ENCODE measurements around the gene RSPH1.

The RSPH1 gene

GRCh38 chr21:42486531-42486930 lies 9.5 kb downstream of the RSPH1 start:
- H3K36me3 Mint-ChIP-seq (ENCODE audit: insufficient read depth): no peaks in the 10 kb centered on the region
- H3K27me3 Mint-ChIP-seq: peaks cover 52% of the 10 kb centered on the region
- H3K27ac Mint-ChIP-seq (ENCODE audit: low read depth): no peak overlapping the region
- H3K4me1 Mint-ChIP-seq: no peaks in the 10 kb centered on the region
- H3K9me3 Mint-ChIP-seq: no peaks in the 10 kb centered on the region
- H3K4me3 Mint-ChIP-seq: no peak overlapping the region
- DNase-seq (ENCODE audit: low spot score in 2 of 2): no peak
- ATAC-seq (replicated peaks; ENCODE audit: extremely low read depth, poor library complexity, severe bottlenecking): no peak

GRCh38 chr21:42486072-42486471 lies 10.0 kb downstream of the RSPH1 start:
- ATAC-seq (replicated peaks; ENCODE audit: extremely low read depth, poor library complexity, severe bottlenecking) (no peak), DNase-seq (ENCODE audit: low spot score in 2 of 2) (no peak)
- no peak overlapping the region for H3K4me3 Mint-ChIP-seq
- H3K27ac Mint-ChIP-seq (ENCODE audit: low read depth): no peak overlapping the region
- H3K36me3 Mint-ChIP-seq (ENCODE audit: insufficient read depth): no peaks in the 10 kb centered on the region
- no peaks in the 10 kb centered on the region for H3K4me1 Mint-ChIP-seq
- H3K9me3 Mint-ChIP-seq: no peaks in the 10 kb centered on the region
- H3K27me3 Mint-ChIP-seq: peaks cover 52% of the 10 kb centered on the region

GRCh38 chr21:42484966-42485365 lies 11.1 kb downstream of the RSPH1 start:
- DNase-seq (ENCODE audit: low spot score in 2 of 2): no peak
- Mint-ChIP-seq H3K27me3 (peaks cover 48% of the 10 kb centered on the region), H3K36me3 (ENCODE audit: insufficient read depth) (no peaks in the 10 kb centered on the region), H3K4me1 (no peaks in the 10 kb centered on the region), H3K27ac (ENCODE audit: low read depth) (no peak overlapping the region), H3K9me3 (no peaks in the 10 kb centered on the region), H3K4me3 (no peak overlapping the region)
- no peak for ATAC-seq (replicated peaks; ENCODE audit: extremely low read depth, poor library complexity, severe bottlenecking)

GRCh38 chr21:42481169-42481568 lies 14.9 kb downstream of the RSPH1 start:
- ATAC-seq (replicated peaks; ENCODE audit: extremely low read depth, poor library complexity, severe bottlenecking) (no peak), DNase-seq (ENCODE audit: low spot score in 2 of 2) (no peak)
- Mint-ChIP-seq H3K4me1 (no peaks in the 10 kb centered on the region), H3K27me3 (peaks cover 16% of the 10 kb centered on the region), H3K9me3 (no peaks in the 10 kb centered on the region), H3K36me3 (ENCODE audit: insufficient read depth) (no peaks in the 10 kb centered on the region), H3K4me3 (no peak overlapping the region), H3K27ac (ENCODE audit: low read depth) (no peak overlapping the region)

GRCh38 chr21:42480736-42481135 lies 15.3 kb downstream of the RSPH1 start:
- Mint-ChIP-seq H3K9me3 (no peaks in the 10 kb centered on the region), H3K4me3 (no peak overlapping the region), H3K27me3 (peaks cover 11% of the 10 kb centered on the region), H3K4me1 (no peaks in the 10 kb centered on the region), H3K36me3 (ENCODE audit: insufficient read depth) (no peaks in the 10 kb centered on the region), H3K27ac (ENCODE audit: low read depth) (no peak overlapping the region)
- DNase-seq (ENCODE audit: low spot score in 2 of 2) (no peak), ATAC-seq (replicated peaks; ENCODE audit: extremely low read depth, poor library complexity, severe bottlenecking) (no peak)

- peaks cover 9% of the 10 kb centered on the region for H3K27me3 Mint-ChIP-seq
- no peaks in the 10 kb centered on the region for H3K36me3 Mint-ChIP-seq (ENCODE audit: insufficient read depth)
- H3K4me1 Mint-ChIP-seq: no peaks in the 10 kb centered on the region
- no peak overlapping the region for H3K4me3 Mint-ChIP-seq
- H3K27ac Mint-ChIP-seq (ENCODE audit: low read depth): no peak overlapping the region
- DNase-seq (ENCODE audit: low spot score in 2 of 2) (no peak), ATAC-seq (replicated peaks; ENCODE audit: extremely low read depth, poor library complexity, severe bottlenecking) (no peak)
- no peaks in the 10 kb centered on the region for H3K9me3 Mint-ChIP-seq
These were observed 16.4 kb downstream of the RSPH1 start for GRCh38 chr21:42479582-42479981.

- no peaks in the 10 kb centered on the region for H3K9me3 Mint-ChIP-seq
- H3K27ac Mint-ChIP-seq (ENCODE audit: low read depth): peak overlapping the region; percentile 63
- ATAC-seq (replicated peaks; ENCODE audit: extremely low read depth, poor library complexity, severe bottlenecking) (no peak), DNase-seq (ENCODE audit: low spot score in 2 of 2) (no peak)
- H3K36me3 Mint-ChIP-seq (ENCODE audit: insufficient read depth): no peaks in the 10 kb centered on the region
- H3K27me3 Mint-ChIP-seq: peaks cover 18% of the 10 kb centered on the region
- no peak overlapping the region for H3K4me3 Mint-ChIP-seq
- H3K4me1 Mint-ChIP-seq: no peaks in the 10 kb centered on the region
These were observed 17.5 kb downstream of the RSPH1 start for GRCh38 chr21:42478504-42478903.

- no peak overlapping the region for H3K4me3 Mint-ChIP-seq
- ATAC-seq (replicated peaks; ENCODE audit: extremely low read depth, poor library complexity, severe bottlenecking) (no peak), DNase-seq (ENCODE audit: low spot score in 2 of 2) (no peak)
- peaks cover 18% of the 10 kb centered on the region for H3K27me3 Mint-ChIP-seq
- no peak overlapping the region for H3K27ac Mint-ChIP-seq (ENCODE audit: low read depth)
- no peaks in the 10 kb centered on the region for H3K9me3 Mint-ChIP-seq
- no peaks in the 10 kb centered on the region for H3K36me3 Mint-ChIP-seq (ENCODE audit: insufficient read depth)
- H3K4me1 Mint-ChIP-seq: no peaks in the 10 kb centered on the region
These were observed 19.4 kb downstream of the RSPH1 start for GRCh38 chr21:42476388-42477331.

- no peaks in the 10 kb centered on the region for H3K9me3 Mint-ChIP-seq
- ATAC-seq (replicated peaks; ENCODE audit: extremely low read depth, poor library complexity, severe bottlenecking) (no peak), DNase-seq (ENCODE audit: low spot score in 2 of 2) (no peak)
- H3K36me3 Mint-ChIP-seq (ENCODE audit: insufficient read depth): no peaks in the 10 kb centered on the region
- H3K4me1 Mint-ChIP-seq: no peaks in the 10 kb centered on the region
- peaks cover 18% of the 10 kb centered on the region for H3K27me3 Mint-ChIP-seq
- no peak overlapping the region for H3K4me3 Mint-ChIP-seq
- no peak overlapping the region for H3K27ac Mint-ChIP-seq (ENCODE audit: low read depth)
These were observed 20.3 kb downstream of the RSPH1 start for GRCh38 chr21:42475526-42476387.

- Mint-ChIP-seq H3K4me3 (no peak overlapping the region), H3K36me3 (ENCODE audit: insufficient read depth) (no peaks in the 10 kb centered on the region), H3K9me3 (no peaks in the 10 kb centered on the region), H3K27me3 (peaks cover 17% of the 10 kb centered on the region), H3K27ac (ENCODE audit: low read depth) (no peak overlapping the region), H3K4me1 (no peaks in the 10 kb centered on the region)
- ATAC-seq (replicated peaks; ENCODE audit: extremely low read depth, poor library complexity, severe bottlenecking) (no peak), DNase-seq (ENCODE audit: low spot score in 2 of 2) (no peak)
These were observed 21.0 kb downstream of the RSPH1 start for GRCh38 chr21:42475036-42475435.

GRCh38 chr21:42474043-42474831 lies 21.8 kb downstream of the RSPH1 start:
- Mint-ChIP-seq H3K9me3 (no peaks in the 10 kb centered on the region), H3K27me3 (peaks cover 11% of the 10 kb centered on the region), H3K27ac (ENCODE audit: low read depth) (no peak overlapping the region), H3K4me3 (no peak overlapping the region), H3K36me3 (ENCODE audit: insufficient read depth) (no peaks in the 10 kb centered on the region), H3K4me1 (no peaks in the 10 kb centered on the region)
- ATAC-seq (replicated peaks; ENCODE audit: extremely low read depth, poor library complexity, severe bottlenecking) (no peak), DNase-seq (ENCODE audit: low spot score in 2 of 2) (no peak)

GRCh38 chr21:42473498-42474042 lies 22.5 kb downstream of the RSPH1 start:
- Mint-ChIP-seq H3K27ac (ENCODE audit: low read depth) (no peak overlapping the region), H3K4me1 (no peaks in the 10 kb centered on the region)
- no peak for DNase-seq (ENCODE audit: low spot score in 2 of 2)

More at GRCh38 chr21:42473498-42474042, 22.5 kb downstream of the RSPH1 start:
- no peaks in the 10 kb centered on the region for H3K9me3 Mint-ChIP-seq
- H3K27me3 Mint-ChIP-seq: peaks cover 11% of the 10 kb centered on the region
- no peak overlapping the region for H3K4me3 Mint-ChIP-seq
- no peak for ATAC-seq (replicated peaks; ENCODE audit: extremely low read depth, poor library complexity, severe bottlenecking)
- H3K36me3 Mint-ChIP-seq (ENCODE audit: insufficient read depth): no peaks in the 10 kb centered on the region
